GM19193 (cell line): ENCODE measurements around the gene OR7C2.

ENCODE experiments used
- POLR2A ChIP-seq: IDR thresholded peaks from 4 replicates; pipeline ENCODE4 v1.6.1; 2011; ENCODE audit not compliant: insufficient read depth, insufficient read length; ENCODE audit errors: extremely low read depth

The OR7C2 gene

DNA sequence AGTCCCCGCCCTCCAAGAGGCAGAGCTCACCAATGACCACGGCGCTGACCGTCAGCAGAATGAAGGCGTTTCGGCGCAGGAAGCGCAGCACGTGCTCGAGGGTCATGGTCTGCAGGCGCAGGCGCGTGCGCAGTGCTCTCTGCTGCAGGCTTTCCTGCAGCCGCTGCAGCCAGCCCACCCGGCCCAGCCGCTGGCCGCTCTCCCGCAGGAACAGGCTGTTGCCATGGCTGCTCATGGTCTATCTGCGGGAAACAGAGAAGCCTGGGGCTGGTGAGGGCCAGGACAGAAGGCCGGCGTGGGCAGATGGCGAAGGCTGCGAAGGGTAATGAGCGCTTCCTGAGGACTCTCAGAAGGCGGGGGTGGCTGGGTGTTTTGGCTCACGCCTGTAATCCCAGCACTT is 31.4 kb downstream of the OR7C2 start:
- no peak for TF ChIP-seq POLR2A

GRCh38 chr19:14974488-14974887 is 33.2 kb downstream of the OR7C2 start:
- TF ChIP-seq POLR2A: no peak

- no peak for TF ChIP-seq POLR2A
These were observed 35.8 kb downstream of the OR7C2 start for GRCh38 chr19:14977128-14977527.

- no peak for TF ChIP-seq POLR2A
These were observed 37.0 kb downstream of the OR7C2 start for GRCh38 chr19:14978161-14978776.

DNA sequence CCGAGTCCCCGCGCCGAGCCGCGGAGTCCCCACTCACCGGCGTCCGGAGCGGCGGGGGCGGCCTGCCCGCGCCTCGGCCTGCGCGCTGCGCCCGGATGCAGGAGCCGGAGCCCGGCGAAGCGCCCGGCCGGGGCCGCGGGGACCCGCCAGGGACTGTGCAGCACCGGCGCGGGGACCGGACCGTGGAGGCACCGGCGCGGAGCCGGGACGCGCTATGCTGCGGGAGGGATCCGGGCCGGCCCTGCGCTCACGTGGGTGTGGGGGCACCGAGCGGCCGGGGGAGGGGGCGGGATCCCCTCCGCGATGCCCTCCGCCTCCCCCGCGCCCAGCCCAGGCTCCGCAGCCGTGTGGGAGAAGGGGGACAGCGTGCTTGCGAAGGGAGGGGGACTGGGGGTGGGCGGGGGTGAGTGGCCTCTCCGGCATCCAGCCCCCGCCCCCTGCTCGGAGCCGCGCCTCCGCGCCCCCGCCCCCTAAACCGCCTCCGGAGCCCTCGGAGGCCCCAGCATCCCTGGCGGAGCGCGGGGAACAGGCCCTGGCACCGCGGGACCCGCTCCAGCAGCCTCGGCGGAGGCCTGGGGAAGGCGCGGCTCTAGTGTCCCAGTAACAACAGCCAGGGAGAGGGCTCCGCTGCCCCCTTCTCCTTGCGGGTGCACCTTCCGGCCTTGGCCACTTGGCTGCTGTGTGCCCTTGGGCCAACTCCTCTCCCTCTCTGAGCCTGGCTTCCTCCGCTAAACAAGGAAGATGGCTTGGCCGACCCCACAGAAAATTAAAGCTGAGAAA is 38.4 kb downstream of the OR7C2 start, which contains the start of gene SLC1A6:
Gene SLC1A6, minus strand, starts transcription at position 389 of the 780 bp plus-strand sequence. CDS start 6,954 bp downstream, outside the sequence.
- TF ChIP-seq POLR2A: no peak

GRCh38 chr19:14985133-14985532 is 43.8 kb downstream of the OR7C2 start:
- no peak for TF ChIP-seq POLR2A
